ENCODE data around the gene JAK1. TPM values are rescaled to one million over a fixed set of nuclear protein-coding genes. Genes with fewer than 3 reads are reported as not detected.

The JAK1 gene
- total RNA-seq, 6 donors from 2014 or later: 156 to 191 (median 167) TPM

DNA sequence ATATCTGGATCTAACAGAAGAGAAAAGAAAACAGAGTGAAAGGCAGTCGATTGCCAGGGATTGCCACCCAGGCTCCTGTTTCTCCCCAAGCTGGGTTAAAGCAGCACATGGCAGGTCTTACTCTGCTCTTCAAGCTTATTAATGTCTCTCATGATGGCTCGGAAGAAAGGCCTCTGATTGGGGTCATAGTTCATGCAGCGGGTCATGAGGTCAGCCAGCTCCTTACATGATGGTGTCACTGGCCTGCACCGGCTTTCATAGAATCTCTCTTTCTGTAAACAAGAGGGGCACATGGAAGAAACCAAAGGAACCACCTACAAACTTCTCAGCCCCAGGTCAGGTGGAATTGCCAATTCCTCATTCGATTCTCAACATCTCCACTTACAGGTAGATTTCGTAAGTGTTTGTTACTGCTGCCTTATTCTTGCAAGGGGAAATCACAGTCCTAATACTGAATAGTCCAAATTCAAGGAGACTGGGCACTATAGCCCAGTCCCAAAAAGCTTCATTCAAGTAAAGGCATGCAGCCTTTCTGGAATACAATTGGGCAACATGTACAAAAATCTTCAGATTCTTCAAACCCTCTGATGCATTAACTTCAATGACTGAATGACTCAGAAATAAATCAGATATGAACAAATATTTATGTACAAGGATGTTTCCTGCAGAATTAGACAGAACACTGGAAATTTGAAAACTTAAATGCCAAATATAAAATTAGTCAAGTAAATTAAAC, 124.9 kb downstream of the JAK1 start:
- H3K36me3 ChIP-seq: peaks cover 51 to 95% (median 76%) of the 10 kb centered on the region in 4 donors
- WGBS, 2 donors: 75 to 84% methylated on average over 6 of the region's 6 CpGs

GRCh38 chr1:64839732-64840405, 126.5 kb downstream of the JAK1 start:
- DNase-seq (no peak), ATAC-seq (ENCODE audit: low FRiP score in 2 of 2) (no peak)
- WGBS, 2 donors: 90 to 92% methylated on average over 14 to 15 of the region's 15 CpGs
- no peak for TF ChIP-seq CTCF (IDR thresholded peaks at IDR 0.05)
- TF ChIP-seq POLR2A (IDR thresholded peaks at IDR 0.05): no peak
- no peak for TF ChIP-seq EP300 (IDR thresholded peaks at IDR 0.05)
- Histone ChIP-seq H3K4me1 (peaks cover 0 to 8% (median 6%) of the 10 kb centered on the region in 4 donors), H3K27ac (no peak overlapping the region), H3K9me3 (no peaks in the 10 kb centered on the region), H3K27me3 (no peaks in the 10 kb centered on the region), H3K36me3 (peaks cover 53 to 95% (median 71%) of the 10 kb centered on the region in 4 donors), H3K4me3 (no peak overlapping the region)

More for the DNA sequence above, 124.9 kb downstream of the JAK1 start:
- Histone ChIP-seq H3K9me3 (no peaks in the 10 kb centered on the region), H3K27ac (no peak overlapping the region), H3K4me1 (peaks cover 0 to 8% (median 6%) of the 10 kb centered on the region in 4 donors), H3K4me3 (no peak overlapping the region), H3K27me3 (no peaks in the 10 kb centered on the region)
- TF ChIP-seq POLR2AphosphoS5 (IDR thresholded peaks at IDR 0.05) (no peak), POLR2A (IDR thresholded peaks at IDR 0.05) (no peak), EP300 (IDR thresholded peaks at IDR 0.05) (no peak), CTCF (IDR thresholded peaks at IDR 0.05) (no peak)
- DNase-seq: no peak
- ATAC-seq (ENCODE audit: low FRiP score in 2 of 2): no peak

- no peaks in the 10 kb centered on the region for H3K27me3 ChIP-seq
- no peak for TF ChIP-seq POLR2A (IDR thresholded peaks at IDR 0.05)
- DNase-seq: no peak
- no peaks in the 10 kb centered on the region for H3K9me3 ChIP-seq
- peaks cover 0 to 8% (median 6%) of the 10 kb centered on the region in 4 donors for H3K4me1 ChIP-seq
- H3K36me3 ChIP-seq: peaks cover 53 to 95% (median 71%) of the 10 kb centered on the region in 4 donors
- no peak overlapping the region for H3K4me3 ChIP-seq
- ATAC-seq (ENCODE audit: low FRiP score in 2 of 2): no peak
- no peak overlapping the region for H3K27ac ChIP-seq
- 87 to 90% methylated on average over 5 of the region's 5 CpGs for WGBS, 2 donors
Observed at GRCh38 chr1:64839261-64839660, 127.1 kb downstream of the JAK1 start.

DNA sequence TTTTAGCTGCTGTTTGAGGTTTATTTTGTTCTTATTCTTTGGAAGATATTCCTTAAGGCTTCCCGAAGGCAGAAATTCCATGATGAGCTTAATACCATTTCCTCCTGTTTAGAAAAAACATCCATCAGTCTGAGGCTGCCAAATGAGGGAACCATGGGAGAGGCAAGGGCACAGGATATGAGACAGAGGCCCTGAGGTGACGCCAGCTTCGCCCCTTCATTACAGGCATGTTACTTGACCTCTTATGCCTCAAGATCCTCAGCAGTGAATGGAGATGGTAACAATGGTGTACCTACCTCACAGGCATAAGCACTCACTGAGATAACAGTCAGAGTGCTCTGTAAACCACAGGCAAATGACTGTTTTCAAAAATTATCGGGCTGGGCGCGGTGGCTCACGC, 127.9 kb downstream of the JAK1 start:
- Histone ChIP-seq H3K27me3 (no peaks in the 10 kb centered on the region), H3K27ac (peak overlapping the region in 1 of 4 donors; percentile 28), H3K4me3 (no peak overlapping the region), H3K36me3 (peaks cover 58 to 95% (median 72%) of the 10 kb centered on the region in 4 donors), H3K9me3 (no peaks in the 10 kb centered on the region), H3K4me1 (peaks cover 0 to 8% (median 6%) of the 10 kb centered on the region in 4 donors)
- ATAC-seq (ENCODE audit: low FRiP score in 2 of 2): no peak
- DNase-seq: no peak
- 73 to 93% methylated on average over 7 of the region's 7 CpGs for WGBS, 2 donors
- no peak for TF ChIP-seq CTCF (IDR thresholded peaks at IDR 0.05)
- TF ChIP-seq POLR2A (IDR thresholded peaks at IDR 0.05): no peak
- no peak for TF ChIP-seq POLR2AphosphoS5 (IDR thresholded peaks at IDR 0.05)
- no peak for TF ChIP-seq EP300 (IDR thresholded peaks at IDR 0.05)

GRCh38 chr1:64836802-64837201, 129.5 kb downstream of the JAK1 start:
- Histone ChIP-seq H3K9me3 (no peaks in the 10 kb centered on the region), H3K4me3 (no peak overlapping the region), H3K27ac (peak overlapping the region in 1 of 4 donors; percentile 45), H3K4me1 (no peaks in the 10 kb centered on the region), H3K27me3 (no peaks in the 10 kb centered on the region), H3K36me3 (peaks cover 60 to 97% (median 77%) of the 10 kb centered on the region in 4 donors)
- WGBS, 2 donors: 84 to 88% methylated on average over 8 of the region's 8 CpGs
- DNase-seq: no peak
- ATAC-seq (ENCODE audit: low FRiP score in 2 of 2): no peak
- TF ChIP-seq CTCF (IDR thresholded peaks at IDR 0.05) (no peak), POLR2A (IDR thresholded peaks at IDR 0.05) (no peak), POLR2AphosphoS5 (IDR thresholded peaks at IDR 0.05) (no peak), EP300 (IDR thresholded peaks at IDR 0.05) (no peak)

Data from upper lobe of left lung (tissue), 6 donors.